SH-SY5Y (cell line): Measurements from ENCODE around the gene FRMD4A.

Source experiments
- GATA2 ChIP-seq: IDR thresholded peaks from 2 replicates; pipeline ENCODE4 v1.6.1; 2011; ENCODE audit warnings: mild to moderate bottlenecking, low read depth, low read length
- GATA3 ChIP-seq: IDR thresholded peaks from 2 replicates; pipeline ENCODE4 v1.6.1; 2011; ENCODE audit warnings: low read depth, mild to moderate bottlenecking, low read length, moderate library complexity

DNA sequence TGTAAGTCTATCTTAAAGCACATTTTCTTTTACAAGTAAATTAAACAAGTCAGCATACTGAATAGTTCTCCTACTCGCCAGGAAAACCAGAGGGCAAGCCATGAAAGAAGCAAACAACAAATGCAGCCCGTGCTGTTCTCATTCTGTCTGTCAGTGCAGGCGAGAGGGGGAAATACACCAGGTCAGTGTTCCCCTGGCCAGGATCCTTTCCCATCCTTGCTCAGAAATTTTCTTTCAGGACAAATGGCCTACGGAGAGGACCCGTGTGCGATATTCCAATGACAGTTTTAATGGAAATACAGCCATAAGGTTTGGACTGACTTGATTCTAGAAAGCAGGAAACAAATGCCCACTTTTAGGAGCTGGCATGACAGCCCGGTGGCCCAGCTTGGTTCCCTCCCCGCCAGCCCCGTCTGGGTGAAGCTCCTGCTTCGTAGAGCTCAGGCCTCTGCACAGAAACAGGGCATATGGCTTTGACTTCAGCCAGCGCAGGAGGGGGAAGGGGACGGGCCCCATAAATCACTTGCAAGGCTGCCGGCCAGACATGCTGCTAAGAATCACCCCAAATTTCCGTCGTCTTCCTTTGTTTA lies 67.8 kb downstream of the FRMD4A start:
- no peak for TF ChIP-seq GATA2
- no peak for TF ChIP-seq GATA3
